ENCODE data around the gene POLE.

DNA sequence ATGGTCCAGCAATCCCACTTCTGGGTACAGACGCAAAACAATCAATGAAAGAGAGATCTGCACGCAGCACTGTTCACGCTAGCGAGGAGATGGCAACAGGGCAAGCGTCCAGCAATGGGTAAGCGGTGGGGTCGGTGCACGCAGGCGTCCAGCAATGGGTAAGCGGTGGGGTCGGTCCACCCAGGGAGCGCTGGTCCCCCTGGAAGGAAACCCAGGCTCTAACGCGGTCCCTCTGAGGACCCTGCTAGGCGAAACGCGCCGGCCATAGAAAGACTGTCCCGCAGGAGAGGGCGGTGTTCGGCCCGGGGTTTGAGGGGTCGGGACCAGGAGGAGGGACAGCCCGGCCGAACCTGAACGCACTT lies 22.9 kb upstream of the POLE start:
- no peak for TF ChIP-seq EZH2 (IDR thresholded peaks at IDR 0.05; ENCODE audit: insufficient read depth, poor library complexity, severe bottlenecking)
- TF ChIP-seq EZH2phosphoT487 (IDR thresholded peaks at IDR 0.05; ENCODE audit: insufficient read depth, low read depth): no peak
